Astrocyte (in vitro differentiated cells and primary cell): ENCODE measurements around the gene TMEM198. TPM values are rescaled to one million over a fixed set of nuclear protein-coding genes. Genes with fewer than 3 reads are reported as not detected.

Source experiments
- DNase-seq: peaks from one replicate; pipeline ENCODE4 v3.0.0-alpha.2; 2010; ENCODE audit warnings: low read depth
- FAIRE-seq: peaks from 2 replicates; lab custom pipeline; 2011; peaks lifted over from hg19 to GRCh38; lab: Jason Lieb, UNC
- H2AFZ ChIP-seq: 2 replicates; pipeline ENCODE4 v1.6.0; 2012; ENCODE audit warnings: low read depth, low read length, inconsistent platforms
- H3K27ac ChIP-seq: 2 replicates; pipeline ENCODE4 v1.5.1; 2011; ENCODE audit warnings: low read depth, low read length, inconsistent platforms
- H3K27me3 ChIP-seq: 2 replicates; pipeline ENCODE4 v1.6.0; 2011; ENCODE audit warnings: low read length, inconsistent platforms; ENCODE audit not compliant: insufficient read depth
- H3K36me3 ChIP-seq: 2 replicates; pipeline ENCODE4 v1.5.1; 2011; ENCODE audit warnings: low read length, inconsistent platforms; ENCODE audit not compliant: insufficient read depth
- H3K4me1 ChIP-seq: 2 replicates; pipeline ENCODE4 v1.5.1; 2011; ENCODE audit warnings: low read length, inconsistent platforms; ENCODE audit not compliant: insufficient read depth
- H3K4me2 ChIP-seq: 2 replicates; pipeline ENCODE4 v1.6.0; 2012; ENCODE audit warnings: low read length, inconsistent platforms
- H3K4me3 ChIP-seq: 2 replicates; pipeline ENCODE4 v1.5.1; 2011; ENCODE audit warnings: low read depth, mild to moderate bottlenecking, low read length, inconsistent platforms; ENCODE audit not compliant: insufficient read depth
- H3K79me2 ChIP-seq: 2 replicates; pipeline ENCODE4 v1.6.0; 2012; ENCODE audit warnings: mild to moderate bottlenecking, low read length, inconsistent platforms; ENCODE audit not compliant: insufficient read depth
- H3K9ac ChIP-seq: 2 replicates; pipeline ENCODE4 v1.6.0; 2012; ENCODE audit warnings: mild to moderate bottlenecking, low read length, inconsistent platforms
- H3K9me3 ChIP-seq: 2 replicates; pipeline ENCODE4 v1.5.1; 2012; ENCODE audit warnings: low read depth, mild to moderate bottlenecking, low read length, inconsistent platforms; ENCODE audit not compliant: insufficient read depth
- H4K20me1 ChIP-seq: 2 replicates; pipeline ENCODE4 v1.6.0; 2012; ENCODE audit warnings: low read length, inconsistent platforms; ENCODE audit not compliant: insufficient read depth
- H3K27ac Mint-ChIP-seq: one replicate; pipeline ENCODE4 v1.8.0; 2021; ENCODE audit warnings: mild to moderate bottlenecking, mixed read lengths; ENCODE audit not compliant: unreplicated experiment
- H3K27me3 Mint-ChIP-seq: one replicate; pipeline ENCODE4 v1.8.0; 2021; ENCODE audit warnings: low read depth, mixed read lengths; ENCODE audit not compliant: unreplicated experiment
- H3K36me3 Mint-ChIP-seq: one replicate; pipeline ENCODE4 v1.8.0; 2021; ENCODE audit warnings: low read depth, mixed read lengths; ENCODE audit not compliant: unreplicated experiment
- H3K4me1 Mint-ChIP-seq: one replicate; pipeline ENCODE4 v1.8.0; 2021; ENCODE audit warnings: low read depth, mixed read lengths; ENCODE audit not compliant: unreplicated experiment
- H3K4me3 Mint-ChIP-seq: one replicate; pipeline ENCODE4 v1.8.0; 2021; ENCODE audit warnings: mild to moderate bottlenecking, moderate library complexity, mixed read lengths; ENCODE audit not compliant: unreplicated experiment
- H3K9me3 Mint-ChIP-seq: one replicate; pipeline ENCODE4 v1.8.0; 2021; ENCODE audit warnings: mild to moderate bottlenecking, mixed read lengths; ENCODE audit not compliant: unreplicated experiment
- EZH2 ChIP-seq: IDR thresholded peaks from 2 replicates; pipeline ENCODE4 v1.6.1; 2012; ENCODE audit warnings: mild to moderate bottlenecking, low read length, inconsistent platforms; ENCODE audit not compliant: insufficient read depth
- total RNA-seq: library from RNA; stranded (reverse); gene quantifications from 2 replicates; pipeline ENCODE4 v1.2.1, GENCODE V29; 2021
- TF ChIP-seq, protein P1 (sequence below): IDR thresholded peaks from 2 replicates; pipeline ENCODE4 v1.5.1; 2011; ENCODE audit warnings: low read depth, mild to moderate bottlenecking, inconsistent platforms, low read length, moderate library complexity; ENCODE audit not compliant: insufficient read depth

The TMEM198 gene
- total RNA-seq, 1 donor from 2014 or later: 3.8 TPM

DNA sequence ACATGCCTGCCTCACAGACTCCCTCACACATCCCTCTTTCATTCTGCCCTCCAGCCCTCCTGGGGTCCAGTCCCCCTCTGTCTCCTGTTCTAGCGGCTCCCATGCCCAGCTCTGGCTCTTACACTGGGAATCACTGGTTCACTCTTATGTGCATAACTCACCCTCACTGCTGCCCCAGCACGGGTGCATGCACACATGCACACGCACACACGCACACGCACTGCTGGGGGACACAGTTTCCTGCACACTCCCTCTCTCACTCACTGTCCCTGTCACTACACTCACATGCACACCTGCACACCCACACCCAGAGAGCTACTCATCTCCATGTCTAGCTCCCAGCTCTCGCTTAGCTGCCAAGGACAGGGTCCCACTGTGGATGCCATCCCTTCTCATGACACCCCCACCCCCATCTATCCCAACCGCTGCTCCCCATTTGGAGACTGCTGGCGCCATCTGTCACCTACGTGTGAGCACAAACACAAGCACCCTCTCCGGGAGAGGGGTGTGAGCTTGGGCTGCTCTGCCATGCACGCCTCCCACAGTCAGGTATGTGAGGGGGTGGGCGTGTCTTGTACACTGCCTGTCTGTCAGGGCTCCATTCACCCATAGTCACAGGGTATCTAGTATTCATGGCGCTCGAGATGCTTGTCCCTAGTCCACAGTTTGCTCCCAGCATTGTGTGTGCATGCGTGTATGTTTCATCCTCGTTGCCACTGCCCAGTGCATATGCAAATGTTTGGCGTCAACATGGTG, 27.8 kb upstream of the TMEM198 start:
- Histone ChIP-seq H3K4me1 (peaks cover 11% of the 10 kb centered on the region), H3K9me3 (no peaks in the 10 kb centered on the region), H3K36me3 (no peaks in the 10 kb centered on the region), H3K4me2 (no peak overlapping the region), H3K9ac (no peak overlapping the region), H2AFZ (no peak overlapping the region), H3K79me2 (no peaks in the 10 kb centered on the region), H3K27me3 (peaks cover 31% of the 10 kb centered on the region), H3K4me3 (no peak overlapping the region), H3K27ac (no peak overlapping the region), H4K20me1 (no peaks in the 10 kb centered on the region)
- TF ChIP-seq, protein P1, sequence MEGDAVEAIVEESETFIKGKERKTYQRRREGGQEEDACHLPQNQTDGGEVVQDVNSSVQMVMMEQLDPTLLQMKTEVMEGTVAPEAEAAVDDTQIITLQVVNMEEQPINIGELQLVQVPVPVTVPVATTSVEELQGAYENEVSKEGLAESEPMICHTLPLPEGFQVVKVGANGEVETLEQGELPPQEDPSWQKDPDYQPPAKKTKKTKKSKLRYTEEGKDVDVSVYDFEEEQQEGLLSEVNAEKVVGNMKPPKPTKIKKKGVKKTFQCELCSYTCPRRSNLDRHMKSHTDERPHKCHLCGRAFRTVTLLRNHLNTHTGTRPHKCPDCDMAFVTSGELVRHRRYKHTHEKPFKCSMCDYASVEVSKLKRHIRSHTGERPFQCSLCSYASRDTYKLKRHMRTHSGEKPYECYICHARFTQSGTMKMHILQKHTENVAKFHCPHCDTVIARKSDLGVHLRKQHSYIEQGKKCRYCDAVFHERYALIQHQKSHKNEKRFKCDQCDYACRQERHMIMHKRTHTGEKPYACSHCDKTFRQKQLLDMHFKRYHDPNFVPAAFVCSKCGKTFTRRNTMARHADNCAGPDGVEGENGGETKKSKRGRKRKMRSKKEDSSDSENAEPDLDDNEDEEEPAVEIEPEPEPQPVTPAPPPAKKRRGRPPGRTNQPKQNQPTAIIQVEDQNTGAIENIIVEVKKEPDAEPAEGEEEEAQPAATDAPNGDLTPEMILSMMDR: no peak
- no peak for TF ChIP-seq EZH2
- DNase-seq: no peak
- Mint-ChIP-seq H3K27ac (no peak overlapping the region), H3K4me1 (peaks cover 29% of the 10 kb centered on the region), H3K27me3 (peaks cover 45% of the 10 kb centered on the region), H3K4me3 (no peak overlapping the region), H3K9me3 (no peaks in the 10 kb centered on the region), H3K36me3 (no peaks in the 10 kb centered on the region)
- FAIRE-seq: no peak

DNA sequence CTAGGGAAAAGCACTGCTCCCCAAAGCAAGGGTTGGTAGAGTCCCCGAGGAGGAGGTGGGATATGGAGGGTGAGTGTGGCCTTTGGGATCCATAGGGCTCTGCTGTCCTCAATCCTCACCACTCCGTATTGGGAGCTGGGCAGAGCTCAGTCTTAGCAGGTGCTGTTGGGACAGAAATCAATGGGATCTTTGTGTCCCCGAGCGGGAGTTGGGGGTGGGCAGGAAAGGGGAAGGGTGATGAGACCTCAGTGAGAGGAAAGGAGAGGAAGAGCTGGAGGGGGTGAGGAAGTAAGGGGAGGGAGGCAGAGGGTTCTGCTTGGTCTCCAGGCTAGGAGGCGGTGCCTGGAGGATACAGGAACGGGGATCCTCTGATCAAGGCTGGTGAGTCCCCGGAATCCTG, 26.9 kb upstream of the TMEM198 start:
- no peak overlapping the region for H3K27ac Mint-ChIP-seq
- no peaks in the 10 kb centered on the region for H3K9me3 ChIP-seq
- no peak overlapping the region for H3K27ac ChIP-seq
- peaks cover 30% of the 10 kb centered on the region for H3K27me3 ChIP-seq
- H2AFZ ChIP-seq: no peak overlapping the region
- H4K20me1 ChIP-seq: no peaks in the 10 kb centered on the region
- no peak overlapping the region for H3K4me3 Mint-ChIP-seq
- no peaks in the 10 kb centered on the region for H3K36me3 ChIP-seq
- H3K4me3 ChIP-seq: no peak overlapping the region
- DNase-seq (no peak), FAIRE-seq (no peak)
- H3K79me2 ChIP-seq: no peaks in the 10 kb centered on the region
- no peaks in the 10 kb centered on the region for H3K36me3 Mint-ChIP-seq
- H3K27me3 Mint-ChIP-seq: peaks cover 45% of the 10 kb centered on the region
- H3K4me1 Mint-ChIP-seq: peaks cover 37% of the 10 kb centered on the region
- H3K9me3 Mint-ChIP-seq: no peaks in the 10 kb centered on the region
- no peak overlapping the region for H3K4me2 ChIP-seq
- TF ChIP-seq, protein P1: no peak
- TF ChIP-seq EZH2: no peak
- H3K4me1 ChIP-seq: peaks cover 19% of the 10 kb centered on the region
- no peak overlapping the region for H3K9ac ChIP-seq
